Left ventricle myocardium superior (tissue), 1 donor: Measurements from ENCODE around the gene CHCHD2. TPM values are rescaled to one million over a fixed set of nuclear protein-coding genes. Genes with fewer than 3 reads are reported as not detected.

Source experiments
- total RNA-seq: library from RNA; stranded (reverse); fragmentation: NEBNext Ultra II Directional; extraction: Animal tissue kit (Norgen Biotek cat#: 25700); gene quantifications from one replicate; pipeline ENCODE4 v1.2.1, GENCODE V29; 2021
- donor health status: DM: no; HTN: yes; CAD: no; lungs with severe emphysema.

Gene CHCHD2
- total RNA-seq, 1 donor from 2014 or later, result 500 TPM

Other genes starting within 250 kb of the CHCHD2 start
- not detected for gene SEPTIN14, start 243.7 kb downstream of the CHCHD2 start, total RNA-seq
- 4.7 TPM for gene ZNF713, start 219.0 kb downstream of the CHCHD2 start, total RNA-seq
- 23.2 TPM for gene MRPS17, start 154.6 kb downstream of the CHCHD2 start, total RNA-seq
- 374 TPM for gene NIPSNAP2, start 141.9 kb downstream of the CHCHD2 start, total RNA-seq
- 14.6 TPM for gene PSPH, start 55.0 kb downstream of the CHCHD2 start, total RNA-seq
- gene CCT6A, start 54.7 kb downstream of the CHCHD2 start, total RNA-seq, result 73.5 TPM
- 29.2 TPM for gene SUMF2, start 42.2 kb downstream of the CHCHD2 start, total RNA-seq
- 30.4 TPM for gene PHKG1, start 13.5 kb downstream of the CHCHD2 start, total RNA-seq
- gene NUPR2, start 9.9 kb upstream of the CHCHD2 start, total RNA-seq, result not detected